SHP77 (cell line): Measurements from ENCODE around the gene RIMS3.
"Not testable (repeated sequence)": the region's sequence is repeated elsewhere in the genome, so short reads cannot be mapped to it uniquely, and the experiment has no call there.

Experiments
- DNase-seq, 2 experiments: peaks; one replicate each; lab custom pipeline; 2025; lab: John Stamatoyannopoulos, UW

RIMS3 gene

DNA sequence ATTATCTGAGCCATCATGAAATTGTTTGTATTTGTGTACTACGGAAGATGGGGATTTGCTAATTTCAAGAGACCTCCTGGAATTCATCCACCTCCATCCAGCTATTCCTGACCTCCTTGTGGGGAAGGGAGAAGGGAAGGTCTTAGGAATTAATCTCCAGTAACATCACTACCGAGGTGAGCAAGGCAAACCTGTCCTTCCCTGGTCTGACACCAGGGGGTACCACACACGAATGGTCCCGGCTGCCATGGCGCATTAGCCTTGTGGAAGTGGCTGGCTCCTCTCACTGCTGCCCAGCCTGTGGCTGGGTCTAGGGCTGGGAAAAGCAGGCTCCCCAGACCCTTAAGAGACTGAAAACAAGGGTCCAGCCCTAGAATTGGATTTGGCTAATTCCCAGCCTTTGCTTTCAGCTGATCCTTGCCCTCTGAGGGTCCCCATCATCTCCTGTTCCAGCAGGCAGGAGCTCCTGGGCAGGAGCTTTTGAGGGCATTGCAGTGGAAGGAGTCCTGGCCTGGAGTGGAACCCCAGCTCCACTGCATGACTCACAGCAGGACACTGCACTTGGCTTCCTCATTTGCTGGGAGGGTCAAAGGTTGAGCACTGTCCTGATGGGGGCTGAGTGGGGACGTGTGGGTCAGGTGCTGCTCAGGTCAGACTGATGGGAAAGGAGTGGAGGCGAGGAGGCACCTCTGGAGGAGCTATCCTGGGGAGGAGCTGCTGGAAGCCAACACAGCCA, 34.8 kb downstream of the RIMS3 start:
- no peak for DNase-seq

DNA sequence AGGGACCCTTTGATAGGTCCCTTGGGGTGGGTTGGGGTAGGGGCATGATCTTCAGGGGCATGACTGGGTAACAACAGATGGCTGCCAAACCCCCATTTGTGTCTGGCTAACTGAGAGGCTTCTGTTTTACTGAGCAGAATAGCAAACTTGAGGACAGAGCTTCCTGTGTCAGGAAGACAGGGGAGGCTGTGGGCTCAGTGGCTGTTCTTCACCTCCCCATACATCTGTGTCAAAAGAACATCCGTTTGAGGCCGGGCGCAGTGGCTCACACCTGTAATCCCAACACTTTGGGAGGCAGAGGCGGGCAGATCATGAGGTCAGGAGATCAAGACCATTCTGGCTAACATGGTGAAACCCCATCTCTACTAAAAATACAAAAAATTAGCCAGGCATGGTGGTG, 35.9 kb downstream of the RIMS3 start:
- not testable (repeated sequence) for DNase-seq

DNA sequence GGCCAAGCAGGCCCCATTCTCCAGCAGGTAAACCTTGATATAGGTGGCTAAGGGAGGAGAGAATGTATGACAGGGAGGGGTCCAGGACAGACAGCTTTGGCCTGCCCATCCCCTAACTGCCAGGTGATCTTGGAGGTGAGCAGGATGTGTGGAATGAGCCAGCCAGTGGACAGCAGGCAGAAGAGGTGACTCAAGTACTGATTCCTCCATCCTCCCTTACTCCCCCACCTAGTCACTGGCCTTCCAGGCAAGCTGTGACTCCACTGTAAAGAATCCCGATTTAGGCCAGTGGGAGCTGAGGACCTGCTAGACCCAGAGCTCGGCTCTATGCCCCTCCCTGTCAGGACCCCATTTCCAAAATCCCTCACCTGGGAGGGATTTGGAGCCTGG, 36.6 kb downstream of the RIMS3 start:
- DNase-seq = no peak

DNA sequence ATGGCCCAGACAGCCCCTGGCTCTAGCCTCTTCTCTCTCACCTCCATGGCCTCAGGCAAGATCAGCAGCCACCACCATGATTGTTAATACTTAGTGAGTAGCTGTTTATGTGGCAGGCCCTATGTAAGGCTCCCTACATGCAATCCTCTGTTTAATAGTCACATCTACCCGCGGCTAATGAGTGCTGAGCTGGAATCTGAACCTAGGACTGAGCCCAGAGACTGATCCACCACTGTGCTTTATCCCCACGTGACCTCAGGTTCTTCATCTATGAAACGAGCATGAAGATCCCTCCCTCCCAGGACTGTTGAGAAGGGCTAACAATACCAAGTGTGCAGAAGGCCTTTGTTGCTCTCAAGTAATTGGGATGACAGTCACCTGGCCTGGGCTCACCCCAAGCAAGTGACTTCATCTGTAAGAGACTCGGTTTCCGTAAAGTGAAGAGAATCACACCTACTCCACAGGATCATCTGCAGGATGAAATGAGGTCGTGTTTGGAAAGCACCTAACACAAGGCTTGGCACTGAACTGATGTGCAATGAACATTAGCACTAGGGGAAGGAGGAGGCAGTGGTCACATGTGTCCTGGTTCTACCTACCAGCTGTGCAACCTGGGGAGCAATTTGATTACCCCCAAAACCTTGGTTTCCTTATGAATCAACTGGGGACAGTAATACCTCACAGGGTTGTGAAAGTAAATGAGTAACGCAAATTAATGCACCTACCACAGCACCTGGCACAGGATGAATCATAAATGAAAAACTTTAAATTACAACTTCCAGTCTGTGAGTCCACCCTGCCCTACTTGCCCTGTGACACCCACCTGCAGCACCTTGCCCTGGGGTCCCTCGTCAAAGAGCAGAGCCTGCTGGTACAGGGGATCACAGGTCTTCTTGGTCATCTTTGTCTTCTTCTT, 37.2 kb downstream of the RIMS3 start:
- DNase-seq = no peak

DNA sequence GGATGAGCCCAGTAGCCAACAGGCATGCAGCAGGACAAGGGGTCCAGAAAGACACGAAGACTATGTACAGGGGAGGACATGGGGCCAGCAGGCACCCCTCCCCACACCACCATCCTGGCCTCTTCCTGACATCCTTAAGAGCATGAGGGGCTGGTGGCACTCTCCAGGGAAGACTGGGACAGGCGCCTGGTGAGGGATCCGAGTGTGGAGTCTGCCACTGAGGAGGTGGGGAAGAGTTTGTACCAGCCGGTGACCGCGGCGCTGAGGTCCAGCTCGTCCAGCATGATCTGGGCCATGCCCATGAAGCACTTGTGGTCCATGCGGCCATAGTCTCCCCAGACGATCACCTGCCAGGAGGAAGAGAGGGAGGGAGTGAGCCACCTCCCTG, 39.1 kb downstream of the RIMS3 start:
- no peak for DNase-seq

DNA sequence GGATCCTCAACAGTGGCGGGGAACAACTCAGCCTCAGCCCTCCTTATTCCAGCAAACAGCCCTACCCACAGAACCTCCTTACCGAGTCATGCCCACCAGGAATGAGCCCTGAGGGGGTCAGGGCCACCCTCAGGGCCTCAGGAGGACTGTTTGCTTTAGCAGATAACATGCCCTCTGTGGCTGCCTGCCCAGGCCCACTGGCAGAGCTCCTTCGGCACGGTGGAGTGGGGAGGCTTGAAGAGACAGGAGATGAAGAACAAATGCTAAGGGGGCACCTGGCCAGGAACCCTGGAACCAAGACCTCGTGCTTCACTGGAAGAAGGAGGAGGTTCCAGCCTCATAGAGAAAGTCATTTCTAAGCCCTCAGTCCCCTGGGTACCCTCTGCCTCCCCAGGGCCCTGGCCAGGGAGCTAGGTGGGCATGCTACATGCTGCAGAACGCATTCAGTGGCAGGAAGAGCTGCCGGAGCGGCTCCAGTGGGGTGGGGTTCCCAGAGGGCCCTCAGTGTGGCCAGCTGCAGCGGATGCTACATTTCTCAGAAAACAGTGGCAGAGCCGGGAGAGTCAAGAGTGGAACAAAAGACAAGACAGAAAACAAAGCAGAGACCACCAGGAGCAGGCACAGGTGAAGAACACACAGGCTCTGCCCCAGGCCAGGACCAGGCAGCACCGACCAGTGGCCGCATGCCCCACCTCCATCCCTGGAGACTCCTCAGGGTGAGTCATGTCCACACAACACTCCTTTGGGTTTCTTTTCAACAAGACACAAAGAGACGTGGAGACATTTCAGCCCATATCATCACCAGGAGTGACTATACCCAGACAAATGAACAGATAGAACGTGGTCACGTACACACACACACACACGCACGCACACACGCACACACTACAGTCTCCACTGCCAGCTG, 39.8 kb downstream of the RIMS3 start:
- no peak for DNase-seq

DNA sequence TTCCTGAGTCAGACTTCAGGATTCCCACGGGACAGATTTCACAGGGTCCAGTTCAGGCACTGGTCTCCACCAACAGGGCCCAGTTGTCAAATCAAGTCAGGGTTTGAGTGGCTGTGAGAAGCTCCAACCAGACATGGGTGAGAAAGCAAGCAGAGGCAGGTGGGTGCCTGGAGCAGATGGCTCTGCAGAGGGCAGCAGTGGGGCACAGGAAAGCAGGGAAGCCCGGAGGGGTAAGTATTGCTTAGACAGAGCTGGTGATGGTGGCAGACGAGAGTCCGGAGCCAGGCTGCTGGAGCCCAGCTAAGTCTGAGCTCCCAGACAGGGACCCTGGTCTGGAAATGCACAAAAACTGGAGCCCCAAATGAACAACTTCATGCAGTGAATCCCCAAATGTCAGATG, 40.4 kb downstream of the RIMS3 start:
- peak in 1 of 2 experiments; percentile 21 for DNase-seq

DNA sequence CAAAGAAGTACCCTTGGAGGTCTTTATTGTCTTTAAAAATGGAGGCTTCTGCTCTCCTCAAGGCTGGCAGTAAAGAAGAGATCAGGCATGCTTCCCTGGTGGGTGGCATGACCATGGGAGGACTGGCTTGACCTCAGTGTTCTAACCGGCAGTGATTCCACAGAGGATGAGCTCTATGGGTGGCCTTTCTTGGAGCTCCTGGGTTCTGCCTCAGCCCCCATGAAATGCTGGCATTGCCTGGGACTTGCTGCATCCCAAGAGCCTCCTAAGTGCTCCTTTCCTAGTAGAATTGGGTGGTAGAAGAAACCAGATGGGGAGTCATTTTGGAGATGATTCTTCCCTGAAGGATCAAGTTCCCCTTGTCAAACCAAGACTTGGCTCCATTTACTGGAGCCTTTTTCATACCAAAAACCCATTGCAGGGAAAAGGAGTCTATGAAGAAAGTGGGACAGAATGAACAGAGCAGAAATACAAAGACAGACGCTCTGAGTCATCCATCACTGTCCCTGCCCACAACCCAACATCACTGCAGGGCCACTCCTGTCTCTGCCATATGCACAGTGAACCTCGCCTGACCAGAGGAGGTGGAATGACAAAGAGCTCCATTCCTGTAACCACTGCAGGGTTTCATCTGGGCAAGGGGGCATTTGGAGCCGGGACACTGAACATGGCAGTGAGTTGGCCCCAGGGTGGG, 42.4 kb downstream of the RIMS3 start:
- no peak for DNase-seq

DNA sequence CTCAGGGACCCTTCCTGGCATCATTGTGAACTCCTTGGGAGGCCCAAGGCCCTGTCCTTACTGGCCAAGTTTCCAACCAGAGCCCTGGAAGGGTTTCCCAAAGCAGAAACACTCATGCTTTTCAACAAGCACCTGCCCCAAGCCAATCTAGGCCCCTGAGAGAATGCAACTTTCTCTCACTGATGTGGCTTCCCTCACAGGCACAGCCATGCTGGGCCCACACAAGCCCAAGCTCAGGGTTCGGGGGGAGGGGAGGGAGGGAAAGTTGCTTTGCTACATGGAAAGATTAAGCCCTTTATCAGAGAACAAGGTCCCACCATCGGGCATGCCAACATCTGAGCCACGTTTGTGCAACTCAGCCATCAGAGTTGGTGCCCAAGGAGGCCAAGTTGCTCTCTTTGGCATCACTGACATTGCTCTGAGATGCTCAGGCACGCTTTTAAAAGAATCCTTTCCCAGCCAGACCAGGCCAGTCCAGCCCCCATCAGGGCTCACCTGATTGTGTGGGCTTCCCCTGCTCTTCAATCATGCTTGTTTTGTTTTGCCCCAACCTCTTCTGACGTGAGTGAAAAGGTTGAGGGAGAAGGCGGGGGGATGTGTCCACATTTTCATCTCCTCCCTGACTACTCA, 43.5 kb downstream of the RIMS3 start:
- no peak for DNase-seq

DNA sequence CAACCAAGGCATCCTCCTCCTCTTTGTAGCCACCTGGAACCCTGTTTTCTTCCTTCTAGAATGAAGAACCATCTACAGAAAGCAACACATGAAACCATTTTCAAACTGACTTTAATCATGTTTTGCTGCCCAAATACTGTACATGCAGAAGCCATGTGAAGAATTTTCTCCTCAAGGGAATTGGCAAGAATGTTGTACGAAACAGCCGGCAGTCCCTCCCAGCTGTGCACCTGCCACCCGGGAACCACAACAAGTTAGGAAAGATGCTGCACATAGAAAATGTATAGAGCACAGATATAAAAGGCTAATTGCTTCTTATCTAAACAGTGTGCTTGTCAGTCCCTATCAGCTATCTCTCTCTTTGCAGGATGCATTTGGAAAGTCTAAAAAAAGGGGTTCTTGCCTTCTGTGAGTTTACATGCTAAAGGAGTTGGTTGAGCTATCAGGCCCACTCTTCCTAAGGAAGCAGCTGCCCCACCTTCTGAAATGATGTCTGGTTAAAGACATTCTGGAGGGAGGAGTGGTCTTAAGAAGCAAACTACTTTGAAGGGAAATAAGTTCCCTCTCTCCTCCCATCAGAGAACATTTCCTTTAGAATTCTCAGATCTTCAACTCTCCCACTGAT, 44.8 kb downstream of the RIMS3 start:
- no peak for DNase-seq

DNA sequence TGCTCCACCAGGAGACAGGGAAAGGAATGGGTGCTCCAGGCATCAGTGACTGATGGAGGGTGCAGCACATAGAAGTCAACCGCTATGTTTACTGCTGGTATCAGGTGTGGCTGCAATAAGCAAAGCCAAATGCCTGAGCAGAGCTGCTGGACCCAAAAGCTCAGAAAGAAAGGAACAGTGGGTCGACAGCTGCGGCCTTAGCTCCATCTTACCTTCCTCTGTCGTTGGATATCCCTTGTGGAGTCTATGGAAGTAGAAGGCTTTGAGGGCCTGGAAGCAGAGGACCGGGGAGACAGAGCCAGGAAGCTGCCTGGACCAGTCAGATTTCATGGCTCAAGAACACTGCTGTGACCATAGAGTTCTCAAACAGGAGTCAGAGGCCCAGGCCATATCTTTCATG, 45.3 kb downstream of the RIMS3 start:
- no peak for DNase-seq

DNA sequence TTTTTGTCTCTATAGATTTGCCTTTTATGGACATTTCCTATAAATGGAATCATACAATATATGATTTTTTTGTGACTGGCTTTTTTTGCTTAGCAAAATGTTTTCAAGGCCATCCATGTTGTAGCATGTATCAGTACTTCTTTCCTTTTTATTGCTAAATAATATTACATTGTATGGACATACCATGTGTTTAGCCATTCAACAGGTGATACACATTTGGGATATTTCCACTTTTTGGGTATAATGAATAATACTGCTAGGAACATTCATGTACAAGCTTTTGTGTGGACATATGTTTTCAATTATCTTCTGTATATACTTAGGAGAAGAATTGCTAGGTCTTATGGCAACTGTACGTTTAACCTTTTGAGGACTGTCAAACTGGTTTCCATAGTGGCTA, 47.4 kb downstream of the RIMS3 start:
- DNase-seq = no peak

DNA sequence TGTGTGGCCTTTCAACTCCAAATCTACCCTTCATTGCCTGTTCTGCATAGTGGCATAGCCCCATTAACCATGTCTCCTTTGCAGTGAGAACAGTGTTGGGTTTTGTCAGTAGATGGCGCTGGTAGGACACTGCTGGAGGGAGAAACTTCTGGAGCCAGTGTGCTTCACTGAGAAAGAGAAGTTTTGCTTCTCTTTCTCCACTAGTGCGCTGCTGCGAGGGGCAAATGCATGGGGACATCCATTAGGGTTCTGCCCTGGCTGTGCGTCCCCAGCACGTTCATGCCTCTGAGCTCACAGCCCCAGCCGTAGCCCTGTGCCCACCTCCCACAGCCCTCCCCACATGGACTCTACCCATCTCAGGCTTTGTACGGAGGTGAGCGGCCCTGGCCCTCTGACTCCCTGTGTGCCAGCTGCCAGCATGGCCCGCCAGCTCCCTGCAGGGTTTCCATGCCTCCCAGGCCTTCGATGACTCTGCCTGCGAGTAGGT, 53.1 kb downstream of the RIMS3 start:
- DNase-seq = peak; percentile 47 to 66

DNA sequence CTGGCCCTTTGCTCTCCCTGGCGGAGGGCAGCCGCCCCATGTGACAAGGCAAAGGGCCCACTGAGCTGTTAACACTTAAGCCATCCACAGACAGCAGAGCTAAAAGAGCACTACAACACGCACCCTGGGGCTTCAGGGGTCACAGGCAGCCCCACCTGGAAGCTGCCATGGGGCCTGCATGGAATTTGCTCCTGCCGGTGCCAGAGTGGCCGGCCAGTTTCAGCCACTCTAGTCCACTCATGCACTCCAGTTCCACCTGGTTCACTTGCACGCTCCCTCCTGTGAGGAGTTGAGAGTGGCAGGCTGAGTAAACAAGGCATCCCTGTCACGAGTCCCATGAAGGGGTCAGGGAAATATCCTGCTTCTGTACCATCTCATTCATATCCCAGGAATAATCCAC, 55.3 kb downstream of the RIMS3 start:
- no peak for DNase-seq

DNA sequence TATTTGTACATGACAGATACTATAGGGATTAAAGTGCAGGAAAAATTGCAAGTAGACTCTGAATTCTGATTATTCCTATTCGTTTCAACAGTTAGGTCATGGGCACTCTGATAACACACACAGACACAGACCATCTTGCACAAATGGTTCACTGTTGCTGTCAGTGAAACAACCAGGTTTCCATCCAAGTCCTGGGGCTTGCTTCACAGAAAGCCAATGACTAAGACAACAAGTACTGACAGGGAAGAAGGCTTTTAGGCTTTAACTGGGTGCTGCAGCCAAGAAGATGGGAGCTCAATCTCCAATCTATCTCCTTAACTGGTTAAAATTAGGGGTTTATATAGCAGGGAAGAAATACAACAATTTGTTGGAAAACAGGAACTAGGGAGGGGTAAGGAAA, 57.6 kb downstream of the RIMS3 start:
- no peak for DNase-seq

DNA sequence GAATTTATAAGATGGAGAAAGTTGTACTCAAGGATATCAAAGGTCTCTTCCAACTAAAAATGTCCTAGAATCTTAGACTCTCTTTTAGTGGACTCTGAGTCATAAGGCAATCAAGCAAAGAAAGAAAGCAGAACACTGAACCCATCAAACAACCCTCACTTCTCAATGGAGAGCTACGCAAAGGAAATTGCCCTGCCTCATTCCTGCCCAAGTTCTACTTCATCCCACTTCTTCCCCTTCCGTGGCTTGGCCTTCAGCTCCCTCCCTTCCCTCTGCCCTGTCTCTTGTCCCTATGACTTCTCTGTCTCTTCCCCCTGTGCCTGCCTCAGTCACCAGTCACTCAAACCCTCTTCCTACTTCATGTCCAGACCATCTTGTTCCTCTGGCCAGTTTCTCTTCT, 58.5 kb downstream of the RIMS3 start:
- no peak for DNase-seq

DNA sequence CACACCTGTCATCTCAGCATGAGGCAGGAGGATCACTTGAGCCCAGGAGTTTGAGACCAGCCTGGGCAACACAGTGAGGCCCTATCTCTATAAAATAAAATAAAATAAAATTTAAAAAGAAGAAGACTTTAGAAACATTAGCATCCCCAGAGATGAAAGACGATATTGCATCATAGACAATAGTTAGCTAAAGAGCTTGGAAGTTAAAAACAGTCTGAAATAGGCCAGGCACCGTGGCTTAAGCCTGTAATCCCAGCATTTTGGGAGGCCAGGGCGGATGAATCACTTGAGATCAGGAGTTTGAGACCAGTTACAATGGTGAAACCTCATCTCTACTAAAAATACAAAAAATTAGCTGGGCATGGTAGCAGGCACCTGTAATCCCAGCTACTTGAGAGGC, 59.3 kb downstream of the RIMS3 start:
- no peak for DNase-seq

DNA sequence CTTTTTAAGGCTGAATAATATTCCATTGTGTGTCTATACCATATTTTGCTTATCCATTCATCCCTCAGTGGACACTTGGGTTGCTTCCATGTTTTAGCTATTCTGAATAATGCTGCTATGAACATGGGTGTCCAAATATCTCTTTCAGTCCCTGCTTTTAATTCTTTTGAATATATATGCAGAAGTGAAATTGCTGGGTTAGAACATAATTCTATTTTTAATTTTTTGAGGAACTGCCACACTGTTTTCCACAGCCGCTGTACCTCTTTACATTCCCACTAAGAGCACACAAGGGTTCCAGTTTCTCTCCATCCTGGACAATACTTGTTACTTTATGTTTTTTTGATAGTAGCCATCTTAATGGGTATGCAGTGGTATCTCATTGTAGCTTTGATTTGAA, 65.6 kb downstream of the RIMS3 start:
- DNase-seq = no peak

DNA sequence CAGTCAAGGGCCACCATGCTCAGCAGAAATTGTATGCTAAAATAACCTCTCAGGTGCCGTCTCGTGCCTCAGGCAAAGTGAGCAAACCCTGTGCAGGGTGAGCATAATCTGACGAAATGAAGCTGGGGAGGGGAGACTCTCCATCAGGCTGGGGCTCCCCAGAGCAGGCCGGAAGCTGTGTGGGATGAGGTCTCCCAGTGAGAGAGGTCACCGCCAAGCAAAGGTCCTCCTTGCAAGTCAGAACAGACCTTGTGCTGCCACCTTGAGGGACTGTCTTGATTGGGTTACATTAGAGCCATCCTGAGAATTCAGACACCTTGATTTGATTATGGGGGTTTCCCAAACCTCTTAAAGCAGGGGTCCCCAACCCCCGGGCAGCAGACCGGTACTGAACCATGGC, 69.9 kb downstream of the RIMS3 start:
- no peak for DNase-seq

DNA sequence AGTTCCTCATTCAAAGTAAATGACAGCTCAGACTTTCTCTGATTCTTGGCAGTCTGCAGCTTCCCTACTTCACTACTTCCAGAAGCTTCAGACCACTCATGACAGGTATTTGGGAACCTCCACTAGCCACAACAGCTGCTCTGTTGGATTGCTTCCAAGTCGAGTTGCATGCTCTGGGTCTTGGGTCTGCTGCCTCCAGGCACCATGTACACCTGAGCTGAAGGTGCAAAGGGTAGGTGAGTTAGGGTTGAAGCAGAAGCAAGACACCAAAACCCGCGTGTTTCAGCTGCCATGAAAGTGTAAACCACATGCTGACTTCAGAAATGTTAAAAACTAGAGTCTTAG, 71.3 kb downstream of the RIMS3 start:
- DNase-seq = peak in 1 of 2 experiments; percentile 1
